ENCODE measurements around the gene STRIP1. TPM values are rescaled to one million over a fixed set of nuclear protein-coding genes. Genes with fewer than 3 reads are reported as not detected.

The STRIP1 gene, protein sequence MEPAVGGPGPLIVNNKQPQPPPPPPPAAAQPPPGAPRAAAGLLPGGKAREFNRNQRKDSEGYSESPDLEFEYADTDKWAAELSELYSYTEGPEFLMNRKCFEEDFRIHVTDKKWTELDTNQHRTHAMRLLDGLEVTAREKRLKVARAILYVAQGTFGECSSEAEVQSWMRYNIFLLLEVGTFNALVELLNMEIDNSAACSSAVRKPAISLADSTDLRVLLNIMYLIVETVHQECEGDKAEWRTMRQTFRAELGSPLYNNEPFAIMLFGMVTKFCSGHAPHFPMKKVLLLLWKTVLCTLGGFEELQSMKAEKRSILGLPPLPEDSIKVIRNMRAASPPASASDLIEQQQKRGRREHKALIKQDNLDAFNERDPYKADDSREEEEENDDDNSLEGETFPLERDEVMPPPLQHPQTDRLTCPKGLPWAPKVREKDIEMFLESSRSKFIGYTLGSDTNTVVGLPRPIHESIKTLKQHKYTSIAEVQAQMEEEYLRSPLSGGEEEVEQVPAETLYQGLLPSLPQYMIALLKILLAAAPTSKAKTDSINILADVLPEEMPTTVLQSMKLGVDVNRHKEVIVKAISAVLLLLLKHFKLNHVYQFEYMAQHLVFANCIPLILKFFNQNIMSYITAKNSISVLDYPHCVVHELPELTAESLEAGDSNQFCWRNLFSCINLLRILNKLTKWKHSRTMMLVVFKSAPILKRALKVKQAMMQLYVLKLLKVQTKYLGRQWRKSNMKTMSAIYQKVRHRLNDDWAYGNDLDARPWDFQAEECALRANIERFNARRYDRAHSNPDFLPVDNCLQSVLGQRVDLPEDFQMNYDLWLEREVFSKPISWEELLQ
- total RNA-seq (2014; rRNA removed; shearing (Covaris generic)) = 30.3 and 35.1 TPM in 2 replicates

DNA sequence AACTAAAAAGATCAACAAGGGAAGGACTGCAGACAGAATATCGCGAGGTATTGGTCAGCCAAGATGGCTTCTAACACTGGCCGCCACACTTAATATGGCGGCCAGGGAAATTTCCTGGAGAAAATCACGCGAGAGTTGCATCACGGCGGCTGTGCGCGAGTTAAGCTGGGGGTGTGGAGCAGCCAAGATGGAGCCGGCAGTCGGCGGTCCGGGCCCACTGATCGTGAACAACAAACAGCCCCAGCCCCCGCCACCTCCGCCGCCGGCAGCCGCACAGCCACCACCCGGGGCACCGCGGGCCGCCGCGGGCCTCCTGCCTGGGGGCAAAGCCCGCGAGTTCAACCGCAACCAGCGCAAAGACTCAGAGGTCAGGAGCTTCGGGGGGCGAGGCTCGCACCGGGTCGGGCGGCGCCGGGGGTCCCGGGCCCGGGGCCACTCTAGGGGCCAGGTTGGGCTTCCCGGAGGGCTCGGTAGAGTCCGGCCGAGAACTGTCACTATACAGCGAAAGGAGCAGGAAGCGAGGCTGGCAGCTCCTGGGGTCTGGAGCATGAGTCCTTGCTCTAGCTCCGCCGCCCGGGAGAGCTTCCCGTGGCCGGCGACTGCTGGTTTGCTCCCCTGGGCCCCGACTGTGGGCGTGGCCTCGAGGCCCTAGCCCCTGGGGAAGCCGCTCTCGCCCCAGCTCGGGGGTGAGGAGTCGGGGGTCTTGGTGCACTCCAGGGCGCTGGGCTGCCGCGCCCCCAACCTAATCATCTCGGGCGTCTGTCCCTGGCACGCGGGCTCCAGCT lies at the start of gene STRIP1:
Gene STRIP1, plus strand, starts transcription at position 174 of the 785 bp plus-strand sequence. Its CDS starts 14 bp downstream, at position 188.
- DNase-seq = peak; percentile 92 to 97
- Histone ChIP-seq H3K27me3 (no peaks in the 10 kb centered on the region), H3K36me3 (peaks cover 29% of the 10 kb centered on the region), H3K27ac (peak within 1 kb of the TSS; percentile 82), H3K4me1 (no peaks in the 10 kb centered on the region), H3K4me3 (peak within 1 kb of the TSS; percentile 99), H3K9me3 (replicated peaks) (no peaks in the 10 kb centered on the region)

- peak overlapping the region; percentile 62 for H3K27ac ChIP-seq
- no peak for DNase-seq
Measured at GRCh38 chr1:109985247-109986053, 49.0 kb upstream of the STRIP1 start.

GRCh38 chr1:109986054-109986444 lies 48.4 kb upstream of the STRIP1 start:
- Histone ChIP-seq H3K4me1 (peaks cover 8% of the 10 kb centered on the region; the same call in 1 of the 2 replicates), H3K9me3 (replicated peaks) (no peaks in the 10 kb centered on the region), H3K36me3 (peaks cover 7% of the 10 kb centered on the region), H3K27me3 (no peaks in the 10 kb centered on the region), H3K4me3 (peak overlapping the region; percentile 74), H3K27ac (no peak overlapping the region)
- no peak for DNase-seq

More at GRCh38 chr1:109985247-109986053, 49.0 kb upstream of the STRIP1 start:
- Histone ChIP-seq H3K36me3 (peaks cover 5% of the 10 kb centered on the region), H3K4me3 (peak overlapping the region; percentile 74), H3K4me1 (peaks cover 8% of the 10 kb centered on the region; the same call in 1 of the 2 replicates), H3K27me3 (no peaks in the 10 kb centered on the region), H3K9me3 (replicated peaks) (no peaks in the 10 kb centered on the region)

DNA sequence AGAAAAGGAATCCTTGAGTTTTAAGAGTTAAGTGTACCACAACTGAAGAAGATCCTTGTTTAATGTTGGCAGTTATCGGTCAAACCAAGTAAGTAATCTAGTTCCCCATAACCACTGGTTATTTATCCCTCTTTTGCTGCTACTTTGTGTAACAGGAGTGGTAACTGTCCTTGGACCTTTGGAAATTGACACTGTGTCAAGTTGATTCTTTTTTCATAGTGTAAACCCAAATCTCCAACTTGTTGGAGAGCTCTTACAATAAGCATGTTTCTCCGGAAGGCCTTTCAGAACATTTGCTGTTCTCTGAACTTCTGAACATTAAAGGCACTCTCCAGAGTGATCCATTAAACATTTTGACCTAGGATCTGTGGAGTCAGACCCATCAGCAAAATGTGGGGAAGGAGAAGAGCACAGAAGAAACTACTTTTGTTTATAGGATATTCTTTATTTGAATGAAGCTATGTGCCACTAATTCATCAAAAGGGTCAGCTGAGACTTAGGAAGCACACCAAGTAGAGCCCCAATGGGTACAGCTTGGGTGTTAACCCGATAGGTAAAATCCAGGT lies 46.0 kb upstream of the STRIP1 start:
- no peak overlapping the region for H3K27ac ChIP-seq
- peaks cover 8% of the 10 kb centered on the region; the same call in 1 of the 2 replicates for H3K4me1 ChIP-seq
- no peaks in the 10 kb centered on the region for H3K9me3 ChIP-seq (replicated peaks)
- DNase-seq = no peak
- peaks cover 7% of the 10 kb centered on the region for H3K36me3 ChIP-seq
- no peak overlapping the region for H3K4me3 ChIP-seq
- H3K27me3 ChIP-seq = no peaks in the 10 kb centered on the region

GRCh38 chr1:109989506-109990301 lies 44.7 kb upstream of the STRIP1 start:
- no peak overlapping the region for H3K27ac ChIP-seq
- no peaks in the 10 kb centered on the region for H3K27me3 ChIP-seq
- peaks cover 8% of the 10 kb centered on the region; the same call in 1 of the 2 replicates for H3K4me1 ChIP-seq
- no peak overlapping the region for H3K4me3 ChIP-seq
- no peaks in the 10 kb centered on the region for H3K9me3 ChIP-seq (replicated peaks)
- peaks cover 7% of the 10 kb centered on the region for H3K36me3 ChIP-seq
- no peak for DNase-seq

GRCh38 chr1:109990302-109990653 lies 44.1 kb upstream of the STRIP1 start:
- Histone ChIP-seq H3K9me3 (replicated peaks) (no peaks in the 10 kb centered on the region), H3K4me3 (no peak overlapping the region), H3K36me3 (peaks cover 7% of the 10 kb centered on the region), H3K27me3 (no peaks in the 10 kb centered on the region), H3K4me1 (peaks cover 8% of the 10 kb centered on the region; the same call in 1 of the 2 replicates), H3K27ac (no peak overlapping the region)
- DNase-seq = no peak

DNA sequence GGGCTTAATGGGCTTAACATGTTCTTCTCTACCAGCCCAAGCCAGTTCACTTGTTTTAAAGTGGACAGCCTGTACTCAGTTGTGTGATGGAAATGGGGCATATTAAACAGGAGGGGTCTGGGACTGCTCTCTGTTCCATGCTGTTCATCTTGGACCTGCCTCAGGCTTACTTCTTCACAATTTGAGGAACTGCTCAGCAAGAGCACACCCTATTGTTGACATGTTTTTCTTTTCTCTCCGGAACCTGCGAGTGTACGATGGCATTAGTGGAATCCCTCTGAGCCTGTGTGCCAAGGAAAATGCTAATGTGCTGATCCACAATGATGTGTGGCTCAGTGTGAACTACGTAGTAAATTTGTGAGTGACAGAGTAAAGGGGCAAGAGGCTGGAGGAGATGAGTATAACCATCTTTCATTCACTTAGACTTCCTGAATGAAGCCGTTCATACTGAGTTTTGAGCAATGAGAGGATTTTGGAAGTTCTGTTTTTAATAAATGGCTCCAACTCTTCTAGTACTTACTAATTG lies 43.0 kb upstream of the STRIP1 start:
- Histone ChIP-seq H3K27me3 (no peaks in the 10 kb centered on the region), H3K4me3 (no peak overlapping the region), H3K4me1 (peaks cover 7% of the 10 kb centered on the region; the same call in 1 of the 2 replicates), H3K27ac (no peak overlapping the region), H3K36me3 (peaks cover 7% of the 10 kb centered on the region), H3K9me3 (replicated peaks) (no peaks in the 10 kb centered on the region)
- no peak for DNase-seq

- H3K9me3 ChIP-seq (replicated peaks) = no peaks in the 10 kb centered on the region
- no peaks in the 10 kb centered on the region for H3K4me1 ChIP-seq
- no peak overlapping the region for H3K4me3 ChIP-seq
- DNase-seq = no peak
- no peaks in the 10 kb centered on the region for H3K27me3 ChIP-seq
- H3K27ac ChIP-seq = no peak overlapping the region
- peaks cover 7% of the 10 kb centered on the region for H3K36me3 ChIP-seq
Measured at GRCh38 chr1:109993885-109994284, 40.5 kb upstream of the STRIP1 start.

DNA sequence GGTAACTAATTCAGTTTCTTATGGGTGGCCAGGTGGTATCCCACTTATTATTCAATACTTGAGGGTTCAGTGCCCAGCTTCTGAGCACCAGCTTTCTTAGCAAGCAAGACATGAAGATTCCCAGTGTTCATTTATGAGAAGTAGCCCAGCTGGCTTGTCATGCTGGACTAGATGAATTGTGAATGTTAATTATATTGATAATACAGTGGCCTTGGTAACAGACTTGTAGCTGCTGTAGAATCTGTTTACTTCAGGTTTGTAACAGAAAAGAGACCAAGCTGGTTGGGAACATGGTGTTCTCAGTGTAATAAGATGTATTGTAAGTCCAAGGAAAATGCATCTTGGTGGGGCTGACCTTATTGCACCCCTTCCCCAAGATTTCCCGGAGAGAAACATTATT lies 39.8 kb upstream of the STRIP1 start:
- Histone ChIP-seq H3K36me3 (peaks cover 7% of the 10 kb centered on the region), H3K4me1 (no peaks in the 10 kb centered on the region; the same call in 1 of the 2 replicates), H3K9me3 (replicated peaks) (no peaks in the 10 kb centered on the region), H3K27ac (no peak overlapping the region), H3K4me3 (no peak overlapping the region), H3K27me3 (no peaks in the 10 kb centered on the region)
- no peak for DNase-seq

DNA sequence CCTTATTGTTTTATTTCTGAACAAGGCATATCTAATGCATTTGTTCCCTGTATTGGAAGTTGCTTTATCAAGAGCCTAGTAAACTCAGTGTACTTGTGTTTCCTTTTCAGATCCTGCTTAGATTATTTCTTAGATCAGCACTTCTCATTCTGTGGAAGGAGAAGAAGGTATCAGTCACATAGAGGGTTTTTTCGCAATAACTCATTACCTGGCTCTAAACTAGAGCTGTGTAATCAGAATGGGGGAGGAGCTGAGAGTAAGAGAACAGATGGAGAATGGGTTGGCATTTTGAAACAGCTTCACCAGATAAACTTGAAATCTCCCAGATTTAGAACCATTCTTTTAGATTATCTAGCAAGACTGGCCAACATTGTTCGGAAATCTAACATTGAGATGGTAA lies 38.9 kb upstream of the STRIP1 start:
- no peak overlapping the region for H3K27ac ChIP-seq
- H3K4me1 ChIP-seq = no peaks in the 10 kb centered on the region; the same call in 1 of the 2 replicates
- H3K9me3 ChIP-seq (replicated peaks) = no peaks in the 10 kb centered on the region
- H3K36me3 ChIP-seq = 0 out of 2 replicates have a peak, but pooled peaks cover 1% of the 10 kb centered on the region
- H3K4me3 ChIP-seq = no peak overlapping the region
- no peaks in the 10 kb centered on the region for H3K27me3 ChIP-seq
- no peak for DNase-seq

- no peak overlapping the region for H3K27ac ChIP-seq
- H3K36me3 ChIP-seq = no peaks in the 10 kb centered on the region
- no peaks in the 10 kb centered on the region for H3K27me3 ChIP-seq
- no peaks in the 10 kb centered on the region for H3K9me3 ChIP-seq (replicated peaks)
- no peak for DNase-seq
- no peaks in the 10 kb centered on the region; the same call in 1 of the 2 replicates for H3K4me1 ChIP-seq
- H3K4me3 ChIP-seq = no peak overlapping the region
Measured at GRCh38 chr1:109996476-109996875, 37.9 kb upstream of the STRIP1 start.

GRCh38 chr1:109997204-109997866 lies 37.1 kb upstream of the STRIP1 start:
- Histone ChIP-seq H3K27me3 (no peaks in the 10 kb centered on the region), H3K9me3 (replicated peaks) (no peaks in the 10 kb centered on the region), H3K4me3 (no peak overlapping the region), H3K36me3 (no peaks in the 10 kb centered on the region), H3K27ac (no peak overlapping the region), H3K4me1 (no peaks in the 10 kb centered on the region; the same call in 1 of the 2 replicates)
- no peak for DNase-seq
